ENCODE measurements around the gene CPTP. TPM values are rescaled to one million over a fixed set of nuclear protein-coding genes. Genes with fewer than 3 reads are reported as not detected.

CPTP gene
- total RNA-seq, 1 experiment from 2014 or later = 52.2 TPM

GRCh38 chr1:1344655-1345361 lies 20.2 kb downstream of the CPTP start:
- Histone ChIP-seq H3K36me3 (ENCODE audit: control insufficient read depth, insufficient read depth, low read length) (no peaks in the 10 kb centered on the region; the same call in 1 of the 2 replicates), H3K27ac (ENCODE audit: low read length) (peak overlapping the region; percentile 93), H3K9me3 (ENCODE audit: control insufficient read depth, insufficient read depth, low read depth, low read length) (no peaks in the 10 kb centered on the region), H3K4me1 (ENCODE audit: control insufficient read depth, insufficient read depth, low read length) (peaks cover 40% of the 10 kb centered on the region), H3K27me3 (ENCODE audit: control insufficient read depth, insufficient read depth, low read length) (no peaks in the 10 kb centered on the region), H3K4me3 (ENCODE audit: low read depth in 2 of 2, low read length in 2 of 2) (peak overlapping the region in 1 of 2 experiments; percentile 85; a peak in 2 of 4 replicates)
- in situ Hi-C loops (cut with HindIII; ENCODE audit: low pct_unique_long_range_greater_than_20kb, low sequenced_read_pairs) = no loop called here
- intact Hi-C loops (cut with micrococcal nuclease; ENCODE audit: unreplicated experiment) = no loop called here
- TF ChIP-seq SIN3A (IDR thresholded peaks at IDR 0.05; ENCODE audit: borderline replicate concordance, insufficient read depth, low read depth, low read length) (no peak), CTCF (IDR thresholded peaks at IDR 0.05) (peak; percentile 88), REST (IDR thresholded peaks at IDR 0.05; ENCODE audit: insufficient read depth in 1 of 2, low read depth in 2 of 2, low read length in 1 of 2) (peak in 1 of 2 experiments; percentile 5; a peak in 1 of 4 replicates), TCF7L2 (IDR thresholded peaks at IDR 0.05; ENCODE audit: low read depth, low read length) (no peak)
- ChIA-PET CTCF (interaction anchor here (2.2 kb wide), 1 partner anchor 27 kb away, joined by 8 read pairs; no protein-coding TSS in a partner anchor), POLR2A (no interaction called here)
- BruUV-seq (replicated peaks) = no TSS peak
- peak; percentile 74 for ATAC-seq
- peak; percentile 84 for DNase-seq (ENCODE audit: low read depth, low spot score)

GRCh38 chr1:1345384-1345783 lies 20.8 kb downstream of the CPTP start:
- BruUV-seq (replicated peaks) = no TSS peak
- H3K27ac ChIP-seq (ENCODE audit: low read length) = peak overlapping the region; percentile 93
- H3K36me3 ChIP-seq (ENCODE audit: control insufficient read depth, insufficient read depth, low read length) = no peaks in the 10 kb centered on the region; the same call in 1 of the 2 replicates
- H3K9me3 ChIP-seq (ENCODE audit: control insufficient read depth, insufficient read depth, low read depth, low read length) = no peaks in the 10 kb centered on the region
- no peaks in the 10 kb centered on the region for H3K27me3 ChIP-seq (ENCODE audit: control insufficient read depth, insufficient read depth, low read length)
- H3K4me3 ChIP-seq (ENCODE audit: low read depth in 2 of 2, low read length in 2 of 2) = peak overlapping the region in 1 of 2 experiments; percentile 85; a peak in 2 of 4 replicates
- peak; percentile 3 for ATAC-seq
- DNase-seq (ENCODE audit: low read depth, low spot score) = no peak
- intact Hi-C loops (cut with micrococcal nuclease; ENCODE audit: unreplicated experiment) (no loop called here), in situ Hi-C loops (cut with HindIII; ENCODE audit: low pct_unique_long_range_greater_than_20kb, low sequenced_read_pairs) (no loop called here)
- CTCF ChIA-PET = interaction anchor here (2.2 kb wide), 1 partner anchor 27 kb away, joined by 8 read pairs; no protein-coding TSS in a partner anchor
- H3K4me1 ChIP-seq (ENCODE audit: control insufficient read depth, insufficient read depth, low read length) = peaks cover 40% of the 10 kb centered on the region
- TF ChIP-seq TCF7L2 (IDR thresholded peaks at IDR 0.05; ENCODE audit: low read depth, low read length) (no peak), POLR2AphosphoS5 (IDR thresholded peaks at IDR 0.05; ENCODE audit: low read depth, low read length) (no peak), SIN3A (IDR thresholded peaks at IDR 0.05; ENCODE audit: borderline replicate concordance, insufficient read depth, low read depth, low read length) (no peak), CTCF (IDR thresholded peaks at IDR 0.05) (no peak), REST (IDR thresholded peaks at IDR 0.05; ENCODE audit: insufficient read depth in 1 of 2, low read depth in 2 of 2, low read length in 1 of 2) (no peak)
- POLR2A ChIA-PET = no interaction called here
